A549 (cell line): ENCODE measurements around the gene ARHGAP26. TPM values are rescaled to one million over a fixed set of nuclear protein-coding genes. Genes with fewer than 3 reads are reported as not detected.

Experiments used
- ATAC-seq, 2 experiments: fragments of 200-7000 bp in 1 of 2; fragments of >200 bp in 1 of 2; cut with Nextera tagmentation in 1 of 2; cut with Tn5 transposase in 1 of 2; 3 replicates each; pipeline versions ENCODE4 v1.8.0 to v1.9.1; 2018 to 2020; ENCODE audit warnings: mild to moderate bottlenecking in 1 of 2, moderate library complexity in 1 of 2
- CTCF ChIA-PET: fragments of 300-600 bp; sonication (Branson Sonifier 250); formaldehyde crosslinking; extraction: SDS; loops from one replicate; lab custom pipeline; 2021; ENCODE audit warnings: antibody characterized with exemption, inconsistent platforms; lab: Yijun Ruan, JAX
- POLR2A ChIA-PET: fragments of 350-600 bp; formaldehyde crosslinking; extraction: SDS; loops from one replicate; lab custom pipeline; 2021; ENCODE audit warnings: antibody characterized with exemption, inconsistent platforms; lab: Yijun Ruan, JAX
- DNase-seq, 2 experiments: peaks; one replicate each; pipeline versions ENCODE4 v3.0.0 to v3.0.0-alpha.2; 2011 to 2016; ENCODE audit warnings: low read depth in 1 of 2, low spot score in 1 of 2
- FAIRE-seq: peaks from 2 replicates; lab custom pipeline; 2011; peaks lifted over from hg19 to GRCh38; lab: Jason Lieb, UNC
- H3K27ac ChIP-seq, 2 experiments: fragments of >200 bp; sonication (Bioruptor Twin); formaldehyde crosslinking; 3 replicates each; pipeline ENCODE4 v1.5.1; 2016 to 2017
- H3K4me1 ChIP-seq: fragments of >200 bp; sonication (Bioruptor Twin); formaldehyde crosslinking; 3 replicates; pipeline ENCODE4 v1.6.1; 2016
- H3K4me2 ChIP-seq: fragments of >200 bp; sonication (Bioruptor Twin); formaldehyde crosslinking; 3 replicates; pipeline ENCODE4 v1.6.1; 2016
- H3K4me3 ChIP-seq: fragments of >200 bp; sonication (Bioruptor Twin); formaldehyde crosslinking; 3 replicates; pipeline ENCODE4 v1.5.1; 2016
- H3K9me3 ChIP-seq: fragments of >200 bp; sonication (Bioruptor Twin); formaldehyde crosslinking; 3 replicates; pipeline ENCODE4 v1.6.1; 2016
- BHLHE40 ChIP-seq: IDR thresholded peaks from 2 replicates; pipeline ENCODE4 v1.6.1; 2012; ENCODE audit warnings: low read depth, low read length, inconsistent platforms
- CBX8 ChIP-seq: fragments of 200-600 bp; sonication (generic); IDR thresholded peaks from 2 replicates; pipeline ENCODE4 v1.6.1; 2016
- CEBPB ChIP-seq, 2 experiments: fragments of >200 bp in 1 of 2; sonication (Bioruptor Twin) in 1 of 2; formaldehyde crosslinking in 1 of 2; IDR thresholded peaks; 2 replicates each; pipeline ENCODE4 v1.6.1; 2012 to 2016
- CHD2 ChIP-seq: fragments of 150-350 bp; IDR thresholded peaks from 2 replicates; pipeline ENCODE4 v1.6.1; 2014; ENCODE audit warnings: low read length; ENCODE audit not compliant: partially characterized antibody
- CTCF ChIP-seq: fragments of >200 bp; sonication (Bioruptor Twin); formaldehyde crosslinking; IDR thresholded peaks from 3 replicates; pipeline ENCODE4 v1.5.1; 2016
- ESRRA ChIP-seq: fragments of 150-350 bp; IDR thresholded peaks from 2 replicates; pipeline ENCODE4 v1.6.1; 2014; ENCODE audit warnings: mild to moderate bottlenecking, low read length, borderline replicate concordance
- FOSB ChIP-seq: fragments of 250-450 bp; sonication (Bioruptor Pico); IDR thresholded peaks from 2 replicates; pipeline ENCODE4 v1.5.0; 2020; ENCODE audit warnings: mild to moderate bottlenecking, moderate library complexity
- FOSL2 ChIP-seq, 2 experiments: fragments of 450-650 bp in 1 of 2; fragments of >200 bp in 1 of 2; sonication (Bioruptor Twin) in 1 of 2; formaldehyde crosslinking; IDR thresholded peaks; 2 replicates each; pipeline versions ENCODE4 v1.5.0 to v1.6.1; 2016 to 2020; ENCODE audit warnings: mild to moderate bottlenecking in 1 of 2, moderate library complexity in 1 of 2
- FOXS1 ChIP-seq: fragments of 250-450 bp; sonication (Bioruptor Pico); IDR thresholded peaks from 2 replicates; pipeline ENCODE4 v1.5.0; 2020; ENCODE audit warnings: mild to moderate bottlenecking, moderate library complexity
- GATA3 ChIP-seq: IDR thresholded peaks from 2 replicates; pipeline ENCODE4 v1.6.1; 2012; ENCODE audit warnings: borderline replicate concordance
- HEYL ChIP-seq: fragments of 250-450 bp; sonication (Bioruptor Pico); IDR thresholded peaks from 2 replicates; pipeline ENCODE4 v1.8.0; 2021; ENCODE audit warnings: mild to moderate bottlenecking, moderate library complexity
- JUN ChIP-seq, 2 experiments: fragments of >200 bp; sonication (Bioruptor Twin); formaldehyde crosslinking; IDR thresholded peaks; 2 replicates in 1 of 2; 3 replicates in 1 of 2; pipeline ENCODE4 v1.6.1; 2016 to 2017
- JUNB ChIP-seq: fragments of >200 bp; sonication (Bioruptor Twin); formaldehyde crosslinking; IDR thresholded peaks from 2 replicates; pipeline ENCODE4 v1.6.1; 2016
- KDM5A ChIP-seq: fragments of 200-600 bp; sonication (generic); IDR thresholded peaks from 2 replicates; pipeline ENCODE4 v1.6.1; 2016; ENCODE audit warnings: antibody characterized with exemption, mild to moderate bottlenecking
- MAFK ChIP-seq: fragments of 450-650 bp; IDR thresholded peaks from 2 replicates; pipeline ENCODE4 v1.6.1; 2014; ENCODE audit not compliant: partially characterized antibody
- NFE2L2 ChIP-seq: fragments of 150-350 bp; conservative IDR thresholded peaks from 2 replicates; pipeline ENCODE4 v1.6.1; 2014; ENCODE audit warnings: low read length
- NR3C1 ChIP-seq: fragments of >200 bp; sonication (Bioruptor Twin); formaldehyde crosslinking; IDR thresholded peaks from 3 replicates; pipeline ENCODE4 v1.6.1; 2017
- PBX3 ChIP-seq: IDR thresholded peaks from 2 replicates; pipeline ENCODE4 v1.6.1; 2012
- PHF8 ChIP-seq: fragments of 200-600 bp; sonication (generic); IDR thresholded peaks from 2 replicates; pipeline ENCODE4 v1.6.1; 2016; ENCODE audit warnings: low read depth, mild to moderate bottlenecking, antibody characterized with exemption, moderate library complexity, borderline replicate concordance
- POLR2AphosphoS2 ChIP-seq: conservative IDR thresholded peaks from 2 replicates; pipeline ENCODE4 v1.6.1; 2012; ENCODE audit warnings: low read length, improper control_type of control experiment, inconsistent platforms
- RFX5 ChIP-seq: fragments of 450-650 bp; IDR thresholded peaks from 2 replicates; pipeline ENCODE4 v1.7.1; 2014; ENCODE audit warnings: antibody characterized with exemption, mild to moderate bottlenecking, moderate library complexity
- ZNF302 ChIP-seq: fragments of 250-450 bp; sonication (Bioruptor Pico); IDR thresholded peaks from 2 replicates; pipeline ENCODE4 v1.9.0; 2021; ENCODE audit warnings: inconsistent platforms, mild to moderate bottlenecking, moderate library complexity
- ZSCAN20 ChIP-seq: fragments of 250-450 bp; sonication (Bioruptor Pico); IDR thresholded peaks from 2 replicates; pipeline ENCODE4 v1.8.0; 2022; ENCODE audit warnings: mild to moderate bottlenecking, moderate library complexity
- WGBS: methylation state at CpG from one replicate; pipeline ENCODE4 v1.1.6; 2017; ENCODE audit errors: missing lambda C conversion rate; 5-methylcytosine and 5-hydroxymethylcytosine counted together
- polyA plus RNA-seq, 4 experiments: library from polyadenylated mRNA; depleted of rRNA in 3 of 4; stranded (reverse); fragments of >200 nt; fragmentation: RNase III in 1 of 4; extraction: RNeasy Plus Mini Kit Qiagen cat#74134 plus additional on column Dnase treatment in 1 of 4; gene quantifications; 2 replicates in 3 of 4; 3 replicates in 1 of 4; pipeline ENCODE4 v1.2.3, GENCODE V29; 2011 to 2017
- TF ChIP-seq, protein P1 (sequence below): fragments of >200 bp; sonication (Bioruptor Twin); formaldehyde crosslinking; IDR thresholded peaks from 2 replicates; pipeline ENCODE4 v1.6.1; 2016
- TF ChIP-seq, protein P2 (sequence below): fragments of >200 bp; sonication (Bioruptor Twin); formaldehyde crosslinking; IDR thresholded peaks from 3 replicates; pipeline ENCODE4 v1.6.1; 2016
- TF ChIP-seq, protein P3 (sequence below): IDR thresholded peaks from 2 replicates; pipeline ENCODE4 v1.6.1; 2012
- TF ChIP-seq, protein P4 (sequence below): fragments of 250-450 bp; sonication (Bioruptor Pico); IDR thresholded peaks from 2 replicates; pipeline ENCODE4 v1.5.0; 2021; ENCODE audit warnings: mild to moderate bottlenecking, moderate library complexity, borderline replicate concordance
- TF ChIP-seq, protein P5 (sequence below): IDR thresholded peaks from 2 replicates; pipeline ENCODE4 v1.6.1; 2012; ENCODE audit warnings: low read depth, borderline replicate concordance

Gene ARHGAP26
- polyA plus RNA-seq, 2 of the 4 experiments (the other 2 are of a cell fraction): 6.6 to 19.1 TPM

- Histone ChIP-seq H3K4me3 (no peak overlapping the region), H3K4me2 (no peak overlapping the region), H3K27ac (no peak overlapping the region), H3K4me1 (no peaks in the 10 kb centered on the region), H3K9me3 (no peaks in the 10 kb centered on the region)
- no peak for FAIRE-seq
- no peak for ATAC-seq
- TF ChIP-seq PHF8 (no peak), MAFK (no peak), CBX8 (no peak), KDM5A (no peak), CEBPB (IDR thresholded peaks at IDR 0.05) (no peak), NR3C1 (no peak), FOSB (CRISPR knock-in tag) (no peak), FOSL2 (IDR thresholded peaks at IDR 0.05) (no peak), FOSL2 (CRISPR knock-in tag; IDR thresholded peaks at IDR 0.05) (no peak), NFE2L2 (no peak), ESRRA (no peak), RFX5 (no peak), ZNF302 (CRISPR knock-in tag) (no peak)
- TF ChIP-seq, protein P1, sequence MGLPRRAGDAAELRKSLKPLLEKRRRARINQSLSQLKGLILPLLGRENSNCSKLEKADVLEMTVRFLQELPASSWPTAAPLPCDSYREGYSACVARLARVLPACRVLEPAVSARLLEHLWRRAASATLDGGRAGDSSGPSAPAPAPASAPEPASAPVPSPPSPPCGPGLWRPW: no peak
- TF ChIP-seq, protein P2, sequence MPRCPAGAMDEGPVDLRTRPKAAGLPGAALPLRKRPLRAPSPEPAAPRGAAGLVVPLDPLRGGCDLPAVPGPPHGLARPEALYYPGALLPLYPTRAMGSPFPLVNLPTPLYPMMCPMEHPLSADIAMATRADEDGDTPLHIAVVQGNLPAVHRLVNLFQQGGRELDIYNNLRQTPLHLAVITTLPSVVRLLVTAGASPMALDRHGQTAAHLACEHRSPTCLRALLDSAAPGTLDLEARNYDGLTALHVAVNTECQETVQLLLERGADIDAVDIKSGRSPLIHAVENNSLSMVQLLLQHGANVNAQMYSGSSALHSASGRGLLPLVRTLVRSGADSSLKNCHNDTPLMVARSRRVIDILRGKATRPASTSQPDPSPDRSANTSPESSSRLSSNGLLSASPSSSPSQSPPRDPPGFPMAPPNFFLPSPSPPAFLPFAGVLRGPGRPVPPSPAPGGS: no peak
- TF ChIP-seq, protein P3, sequence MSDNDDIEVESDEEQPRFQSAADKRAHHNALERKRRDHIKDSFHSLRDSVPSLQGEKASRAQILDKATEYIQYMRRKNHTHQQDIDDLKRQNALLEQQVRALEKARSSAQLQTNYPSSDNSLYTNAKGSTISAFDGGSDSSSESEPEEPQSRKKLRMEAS: no peak
- CTCF ChIA-PET: interaction anchor here (0.6 to 1.5 kb wide), 3 partner anchors 9 to 162 kb away, joined by 3 to 7 read pairs (median 3); no protein-coding TSS in a partner anchor
- 93% methylated on average over 2 of the region's 2 CpGs for WGBS
- DNase-seq: no peak
- POLR2A ChIA-PET: no interaction called here
Observed at GRCh38 chr5:143078971-143079370, 308.8 kb downstream of the ARHGAP26 start.

DNA sequence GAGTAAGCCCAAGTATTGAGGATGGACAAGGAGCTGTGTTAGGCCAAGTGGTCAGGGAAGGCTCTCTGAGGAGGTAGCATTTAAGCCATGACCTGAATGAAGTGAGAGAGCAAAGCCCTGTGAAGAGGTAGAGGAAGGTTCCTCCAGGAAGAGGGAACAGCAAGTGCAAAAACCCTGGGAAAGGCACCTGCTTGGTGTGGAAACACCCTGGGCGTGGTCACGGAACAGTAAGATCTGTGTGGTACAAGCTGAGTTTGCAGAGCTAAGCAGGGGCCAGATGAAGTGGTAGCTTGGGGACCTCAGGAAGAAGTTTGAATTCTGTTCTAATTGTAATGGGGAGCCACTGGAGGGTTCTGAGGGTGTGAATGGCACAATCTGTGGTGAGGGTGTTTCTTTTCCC, 310.2 kb downstream of the ARHGAP26 start:
- no peak overlapping the region for H3K4me2 ChIP-seq
- no peaks in the 10 kb centered on the region for H3K4me1 ChIP-seq
- FAIRE-seq (no peak), DNase-seq (no peak), ATAC-seq (no peak)
- no peak overlapping the region for H3K27ac ChIP-seq
- H3K4me3 ChIP-seq: no peak overlapping the region
- ChIA-PET CTCF (interaction anchor here (0.6 to 1.6 kb wide), 4 partner anchors 21 to 323 kb away, joined by 3 to 7 read pairs (median 3); partner anchors contain the start of gene NR3C1), POLR2A (no interaction called here)
- WGBS: 86% methylated on average over 2 of the region's 2 CpGs
- TF ChIP-seq RFX5: no peak
- TF ChIP-seq BHLHE40: no peak
- no peak for TF ChIP-seq CTCF
- TF ChIP-seq HEYL: no peak
- TF ChIP-seq, protein P3: no peak
- TF ChIP-seq CHD2: no peak
- no peak for TF ChIP-seq POLR2AphosphoS2
- H3K9me3 ChIP-seq: no peaks in the 10 kb centered on the region

DNA sequence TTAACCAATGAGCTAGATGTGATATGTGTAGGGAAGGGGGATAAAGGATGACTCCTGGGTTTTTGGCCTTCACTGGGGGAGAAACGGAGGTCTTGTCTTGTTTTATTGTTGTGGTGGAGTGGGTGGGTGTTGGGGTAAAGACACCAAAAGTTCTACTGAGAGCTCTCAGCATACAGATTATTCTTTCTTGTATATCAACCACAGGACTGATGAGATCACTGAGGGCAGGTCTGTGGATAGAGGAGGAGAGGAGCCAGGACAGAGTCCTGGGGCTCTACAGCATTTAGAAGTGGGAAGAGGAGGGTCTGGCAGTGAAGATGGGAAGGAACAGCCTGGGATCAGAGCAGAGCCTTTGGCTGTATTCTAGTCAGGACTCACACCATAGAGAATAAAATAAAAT, 310.8 kb downstream of the ARHGAP26 start:
- Histone ChIP-seq H3K27ac (no peak overlapping the region), H3K4me2 (no peak overlapping the region), H3K9me3 (no peaks in the 10 kb centered on the region), H3K4me1 (peaks cover 2% of the 10 kb centered on the region), H3K4me3 (no peak overlapping the region)
- ATAC-seq: no peak
- FAIRE-seq: no peak
- no peak for DNase-seq
- ChIA-PET POLR2A (no interaction called here), CTCF (interaction anchor here (0.6 to 1.6 kb wide), 3 partner anchors 40 to 322 kb away, joined by 3 read pairs; partner anchors contain the start of gene NR3C1)
- 93% methylated on average over 1 of the region's 1 CpG for WGBS
- no peak for TF ChIP-seq JUN (IDR thresholded peaks at IDR 0.05)
- TF ChIP-seq PBX3: no peak
- TF ChIP-seq FOSB (CRISPR knock-in tag): no peak
- TF ChIP-seq POLR2AphosphoS2: no peak
- no peak for TF ChIP-seq NR3C1
- TF ChIP-seq, protein P4, sequence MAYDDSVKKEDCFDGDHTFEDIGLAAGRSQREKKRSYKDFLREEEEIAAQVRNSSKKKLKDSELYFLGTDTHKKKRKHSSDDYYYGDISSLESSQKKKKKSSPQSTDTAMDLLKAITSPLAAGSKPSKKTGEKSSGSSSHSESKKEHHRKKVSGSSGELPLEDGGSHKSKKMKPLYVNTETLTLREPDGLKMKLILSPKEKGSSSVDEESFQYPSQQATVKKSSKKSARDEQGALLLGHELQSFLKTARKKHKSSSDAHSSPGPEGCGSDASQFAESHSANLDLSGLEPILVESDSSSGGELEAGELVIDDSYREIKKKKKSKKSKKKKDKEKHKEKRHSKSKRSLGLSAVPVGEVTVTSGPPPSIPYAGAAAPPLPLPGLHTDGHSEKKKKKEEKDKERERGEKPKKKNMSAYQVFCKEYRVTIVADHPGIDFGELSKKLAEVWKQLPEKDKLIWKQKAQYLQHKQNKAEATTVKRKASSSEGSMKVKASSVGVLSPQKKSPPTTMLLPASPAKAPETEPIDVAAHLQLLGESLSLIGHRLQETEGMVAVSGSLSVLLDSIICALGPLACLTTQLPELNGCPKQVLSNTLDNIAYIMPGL (CRISPR knock-in tag): no peak
- no peak for TF ChIP-seq CBX8
- no peak for TF ChIP-seq FOXS1
- TF ChIP-seq, protein P5, sequence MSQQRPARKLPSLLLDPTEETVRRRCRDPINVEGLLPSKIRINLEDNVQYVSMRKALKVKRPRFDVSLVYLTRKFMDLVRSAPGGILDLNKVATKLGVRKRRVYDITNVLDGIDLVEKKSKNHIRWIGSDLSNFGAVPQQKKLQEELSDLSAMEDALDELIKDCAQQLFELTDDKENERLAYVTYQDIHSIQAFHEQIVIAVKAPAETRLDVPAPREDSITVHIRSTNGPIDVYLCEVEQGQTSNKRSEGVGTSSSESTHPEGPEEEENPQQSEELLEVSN: no peak
- TF ChIP-seq BHLHE40: no peak
- no peak for TF ChIP-seq JUNB
- no peak for TF ChIP-seq GATA3
- TF ChIP-seq, protein P3: no peak
- TF ChIP-seq ZSCAN20: no peak
